Upper lobe of right lung (tissue), 1 donor: Measurements from ENCODE around the gene EYA4. TPM values are rescaled to one million over a fixed set of nuclear protein-coding genes. Genes with fewer than 3 reads are reported as not detected.

Experiments
- ATAC-seq: fragments of 200-7000 bp; cut with Tn5 transposase; one replicate; pipeline ENCODE4 v1.9.1; 2020; ENCODE audit warnings: mild to moderate bottlenecking, moderate library complexity
- DNase-seq: peaks from one replicate; pipeline ENCODE4 v3.0.0-alpha.2; 2020
- H3K27ac ChIP-seq: fragments of 200-600 bp; one replicate; pipeline ENCODE4 v1.8.0; 2022
- H3K27me3 ChIP-seq: fragments of 200-600 bp; one replicate; pipeline ENCODE4 v1.8.0; 2022; ENCODE audit warnings: mild to moderate bottlenecking
- H3K36me3 ChIP-seq: fragments of 200-600 bp; one replicate; pipeline ENCODE4 v1.8.0; 2022
- H3K4me1 ChIP-seq: fragments of 200-600 bp; one replicate; pipeline ENCODE4 v1.8.0; 2022
- H3K4me3 ChIP-seq: fragments of 200-600 bp; one replicate; pipeline ENCODE4 v1.8.0; 2022; ENCODE audit warnings: mild to moderate bottlenecking
- H3K9me3 ChIP-seq: fragments of 200-600 bp; one replicate; pipeline ENCODE4 v1.8.0; 2022
- CTCF ChIP-seq: fragments of 200-600 bp; IDR thresholded peaks from one replicate; pipeline ENCODE4 v1.8.0; 2022; ENCODE audit warnings: antibody characterized with exemption
- intact Hi-C: fragments of 100-400 bp; cut with DNase I; formaldehyde crosslinking; loops from one replicate; pipeline ENCODE4 v1.11.0; 2022
- total RNA-seq: library from RNA; stranded (reverse); fragmentation: NEBNext Ultra II Directional; extraction: Animal tissue kit (Norgen Biotek cat#: 25700); gene quantifications from one replicate; pipeline ENCODE4 v1.2.1, GENCODE V29; 2021
- donor health status: DM: no; HTN: yes; CAD: no; lungs with severe emphysema.

EYA4 gene
- total RNA-seq, 1 donor from 2014 or later = 6.0 TPM

GRCh38 chr6:133376743-133377142 lies 135.6 kb downstream of the EYA4 start:
- Histone ChIP-seq H3K9me3 (no peaks in the 10 kb centered on the region), H3K36me3 (no peaks in the 10 kb centered on the region), H3K27me3 (no peaks in the 10 kb centered on the region), H3K4me1 (no peaks in the 10 kb centered on the region), H3K27ac (no peak overlapping the region), H3K4me3 (no peak overlapping the region)
- no peak for ATAC-seq
- no peak for TF ChIP-seq CTCF
- no peak for DNase-seq
- intact Hi-C loops = no loop called here

GRCh38 chr6:133377219-133377618 lies 136.1 kb downstream of the EYA4 start:
- intact Hi-C loops = no loop called here
- H3K9me3 ChIP-seq = no peaks in the 10 kb centered on the region
- H3K27ac ChIP-seq = no peak overlapping the region
- H3K27me3 ChIP-seq = no peaks in the 10 kb centered on the region
- ATAC-seq (no peak), DNase-seq (no peak)
- no peak overlapping the region for H3K4me3 ChIP-seq
- H3K4me1 ChIP-seq = no peaks in the 10 kb centered on the region
- no peaks in the 10 kb centered on the region for H3K36me3 ChIP-seq
- no peak for TF ChIP-seq CTCF

- no peak for ATAC-seq
- Histone ChIP-seq H3K27me3 (no peaks in the 10 kb centered on the region), H3K4me3 (no peak overlapping the region), H3K27ac (no peak overlapping the region), H3K4me1 (no peaks in the 10 kb centered on the region), H3K36me3 (no peaks in the 10 kb centered on the region), H3K9me3 (no peaks in the 10 kb centered on the region)
- DNase-seq = no peak
- no peak for TF ChIP-seq CTCF
- intact Hi-C loops = no loop called here
These were observed 138.9 kb downstream of the EYA4 start for GRCh38 chr6:133380047-133380446.

- DNase-seq = no peak
- TF ChIP-seq CTCF = no peak
- no peaks in the 10 kb centered on the region for H3K9me3 ChIP-seq
- H3K36me3 ChIP-seq = no peaks in the 10 kb centered on the region
- no peaks in the 10 kb centered on the region for H3K4me1 ChIP-seq
- no peak for ATAC-seq
- intact Hi-C loops = no loop called here
- no peaks in the 10 kb centered on the region for H3K27me3 ChIP-seq
- H3K4me3 ChIP-seq = no peak overlapping the region
- H3K27ac ChIP-seq = no peak overlapping the region
These were observed 139.6 kb downstream of the EYA4 start for GRCh38 chr6:133380723-133381122.

- H3K36me3 ChIP-seq = no peaks in the 10 kb centered on the region
- DNase-seq = no peak
- no peaks in the 10 kb centered on the region for H3K4me1 ChIP-seq
- intact Hi-C loops = no loop called here
- no peaks in the 10 kb centered on the region for H3K9me3 ChIP-seq
- no peak overlapping the region for H3K4me3 ChIP-seq
- H3K27me3 ChIP-seq = no peaks in the 10 kb centered on the region
- H3K27ac ChIP-seq = no peak overlapping the region
- ATAC-seq = no peak
- TF ChIP-seq CTCF = no peak
These were observed 147.6 kb downstream of the EYA4 start for GRCh38 chr6:133388731-133389130.

- DNase-seq (no peak), ATAC-seq (no peak)
- no peaks in the 10 kb centered on the region for H3K27me3 ChIP-seq
- H3K4me1 ChIP-seq = no peaks in the 10 kb centered on the region
- no peak overlapping the region for H3K27ac ChIP-seq
- H3K4me3 ChIP-seq = no peak overlapping the region
- H3K36me3 ChIP-seq = no peaks in the 10 kb centered on the region
- TF ChIP-seq CTCF = no peak
- H3K9me3 ChIP-seq = no peaks in the 10 kb centered on the region
- intact Hi-C loops = no loop called here
These were observed 149.0 kb downstream of the EYA4 start for GRCh38 chr6:133390168-133390567.
